K562 (cell line): Measurements from ENCODE around the gene YPEL1. TPM values are rescaled to one million over a fixed set of nuclear protein-coding genes. Genes with fewer than 3 reads are reported as not detected.
A peak's percentile ranks its signal among the peaks of the same experiment; 100 is the strongest.

ENCODE experiments used
- CC2D1A ChIP-seq: fragments of 450-650 bp; IDR thresholded peaks from 2 replicates; pipeline ENCODE4 v1.6.1; 2017; ENCODE audit warnings: mild to moderate bottlenecking
- CEBPB ChIP-seq: fragments of 450-650 bp; IDR thresholded peaks from 2 replicates; pipeline ENCODE4 v1.6.1; 2016; ENCODE audit warnings: missing genetic modification characterization, missing compliant biosample characterization
- CHD2 ChIP-seq: IDR thresholded peaks from 2 replicates; pipeline ENCODE4 v1.6.1; 2011; ENCODE audit warnings: low read depth, low read length
- DPF2 ChIP-seq: fragments of 450-650 bp; IDR thresholded peaks from 2 replicates; pipeline ENCODE4 v1.6.1; 2016
- E2F1 ChIP-seq: sonication (generic); formaldehyde crosslinking; IDR thresholded peaks from 2 replicates; pipeline ENCODE4 v1.8.1; 2023; ENCODE audit warnings: mild to moderate bottlenecking, missing genetic modification reagents, moderate library complexity
- E2F6 ChIP-seq, 2 experiments: IDR thresholded peaks; 2 replicates each; pipeline ENCODE4 v1.6.1; 2011; ENCODE audit warnings: borderline replicate concordance in 1 of 2, control low read depth in 1 of 2, low read depth in 1 of 2, low read length in 1 of 2, mild to moderate bottlenecking in 1 of 2, mixed read lengths in 1 of 2, moderate library complexity in 1 of 2; ENCODE audit not compliant: insufficient read depth in 1 of 2, insufficient read length in 1 of 2, poor library complexity in 1 of 2, severe bottlenecking in 1 of 2; ENCODE audit errors: extremely low read depth in 1 of 2
- GTF2F1 ChIP-seq: IDR thresholded peaks from 2 replicates; pipeline ENCODE4 v1.6.1; 2011; ENCODE audit warnings: low read depth, low read length, improper control_type of control experiment
- HSF4 ChIP-seq: fragments of 250-450 bp; sonication (Bioruptor Pico); IDR thresholded peaks from 2 replicates; pipeline ENCODE4 v2.1.2; 2022; ENCODE audit warnings: mild to moderate bottlenecking, moderate library complexity, borderline replicate concordance
- MAFK ChIP-seq: IDR thresholded peaks from 2 replicates; pipeline ENCODE4 v1.6.1; 2011; ENCODE audit warnings: low read length, improper control_type of control experiment
- MECOM ChIP-seq: fragments of 250-450 bp; sonication (Bioruptor Pico); IDR thresholded peaks from 2 replicates; pipeline ENCODE4 v1.8.0; 2022; ENCODE audit warnings: inconsistent platforms
- MXI1 ChIP-seq: IDR thresholded peaks from 2 replicates; pipeline ENCODE4 v1.6.1; 2011; ENCODE audit warnings: low read depth, mild to moderate bottlenecking, improper control_type of control experiment, low read length
- MYC ChIP-seq, 2 experiments: fragments of 250-450 bp in 1 of 2; sonication (Bioruptor Pico) in 1 of 2; IDR thresholded peaks; 2 replicates each; pipeline versions ENCODE4 v1.5.1 to v1.6.1; 2012 to 2021; ENCODE audit warnings: low read depth in 2 of 2, borderline replicate concordance in 1 of 2, improper control_type of control experiment in 1 of 2, low read length in 1 of 2, mild to moderate bottlenecking in 1 of 2, moderate library complexity in 1 of 2
- NCOA1 ChIP-seq: fragments of 450-650 bp; IDR thresholded peaks from 2 replicates; pipeline ENCODE4 v1.6.1; 2016; ENCODE audit warnings: low read depth
- POU5F1 ChIP-seq: fragments of 150-350 bp; IDR thresholded peaks from 2 replicates; pipeline ENCODE4 v1.6.1; 2014; ENCODE audit warnings: borderline replicate concordance, low read length, low read depth, mild to moderate bottlenecking; ENCODE audit not compliant: partially characterized antibody
- RCOR1 ChIP-seq, 2 experiments: IDR thresholded peaks; 2 replicates each; pipeline ENCODE4 v1.6.1; 2012; ENCODE audit warnings: low read depth in 2 of 2, low read length in 2 of 2, borderline replicate concordance in 1 of 2, improper control_type of control experiment in 1 of 2
- RFX5 ChIP-seq: IDR thresholded peaks from 2 replicates; pipeline ENCODE4 v1.6.1; 2011; ENCODE audit warnings: low read depth, mild to moderate bottlenecking, improper control_type of control experiment, low read length
- RHOXF2B ChIP-seq: fragments of 250-450 bp; sonication (Bioruptor Pico); conservative IDR thresholded peaks from 2 replicates; pipeline ENCODE4 v1.5.1; 2021
- SP2 ChIP-seq: IDR thresholded peaks from 2 replicates; pipeline ENCODE4 v1.6.1; 2011; ENCODE audit warnings: mild to moderate bottlenecking, low read depth, low read length, moderate library complexity; ENCODE audit not compliant: poor library complexity, severe bottlenecking; ENCODE audit errors: extremely low read depth
- SPI1 ChIP-seq: IDR thresholded peaks from 2 replicates; pipeline ENCODE4 v1.6.1; 2011; ENCODE audit warnings: low read depth, low read length, control low read depth, borderline replicate concordance
- TAF1 ChIP-seq: IDR thresholded peaks from 2 replicates; pipeline ENCODE4 v1.6.1; 2011; ENCODE audit warnings: mild to moderate bottlenecking, low read length, moderate library complexity; ENCODE audit not compliant: insufficient read depth, control insufficient read depth, severe bottlenecking; ENCODE audit errors: extremely low read depth
- YY1 ChIP-seq, 3 experiments: IDR thresholded peaks; 2 replicates each; pipeline ENCODE4 v1.6.1; 2011; ENCODE audit warnings: low read length in 2 of 3, mild to moderate bottlenecking in 2 of 3, moderate library complexity in 2 of 3, borderline replicate concordance in 1 of 3, control low read depth in 1 of 3, low read depth in 1 of 3; ENCODE audit not compliant: insufficient read depth in 3 of 3, insufficient replicate concordance in 2 of 3, control insufficient read depth in 1 of 3, insufficient read length in 1 of 3; ENCODE audit errors: extremely low read depth in 1 of 3
- ZC3H11A ChIP-seq: IDR thresholded peaks from 2 replicates; pipeline ENCODE4 v1.6.1; 2012; ENCODE audit warnings: low read depth, low read length, improper control_type of control experiment
- ZKSCAN1 ChIP-seq: fragments of 150-350 bp; IDR thresholded peaks from 2 replicates; pipeline ENCODE4 v1.6.1; 2016; ENCODE audit warnings: low read depth, low read length
- ZNF274 ChIP-seq: IDR thresholded peaks from 2 replicates; pipeline ENCODE4 v1.6.1; 2011; ENCODE audit warnings: low read depth, mild to moderate bottlenecking, low read length, moderate library complexity, borderline replicate concordance
- ZSCAN29 ChIP-seq: fragments of 450-650 bp; IDR thresholded peaks from 2 replicates; pipeline ENCODE4 v1.6.1; 2017
- polyA plus RNA-seq, 8 experiments: library from polyadenylated mRNA; depleted of rRNA in 4 of 8; stranded (reverse) in 5 of 8; unstranded in 3 of 8; fragments of >200 nt; fragmentation: Nextera tagmentation in 2 of 8; fragmentation: Illumina TruSeq in 1 of 8; extraction: Ambion mirVana in 2 of 8; extraction: Trizol in 1 of 8; gene quantifications; 2 replicates each; pipeline versions ENCODE4 v1.2.1 to v1.2.3, GENCODE V29; 2011 to 2014; ENCODE audit warnings: inconsistent platforms in 1 of 8, missing spikeins in 1 of 8
- total RNA-seq, 7 experiments: library from RNA; depleted of rRNA in 6 of 7; stranded (reverse); fragments of >200 nt in 6 of 7; fragmentation: Illumina TruSeq in 2 of 7; extraction: Trizol in 2 of 7; gene quantifications; 2 replicates each; pipeline versions ENCODE4 v1.2.1 to v1.2.3, GENCODE V29; 2011 to 2021; ENCODE audit warnings: low replicate concordance in 1 of 7
- TF ChIP-seq, protein P1 (sequence below): fragments of 250-450 bp; sonication (Bioruptor Pico); IDR thresholded peaks from 2 replicates; pipeline ENCODE4 v1.5.0; 2021

Gene YPEL1
- total and polyA plus RNA-seq, 9 of the 15 experiments (the other 6 are each of a cell fraction or from before 2014, with no cell fraction given): 0.07 to 2.2 (median 0.46) TPM

DNA sequence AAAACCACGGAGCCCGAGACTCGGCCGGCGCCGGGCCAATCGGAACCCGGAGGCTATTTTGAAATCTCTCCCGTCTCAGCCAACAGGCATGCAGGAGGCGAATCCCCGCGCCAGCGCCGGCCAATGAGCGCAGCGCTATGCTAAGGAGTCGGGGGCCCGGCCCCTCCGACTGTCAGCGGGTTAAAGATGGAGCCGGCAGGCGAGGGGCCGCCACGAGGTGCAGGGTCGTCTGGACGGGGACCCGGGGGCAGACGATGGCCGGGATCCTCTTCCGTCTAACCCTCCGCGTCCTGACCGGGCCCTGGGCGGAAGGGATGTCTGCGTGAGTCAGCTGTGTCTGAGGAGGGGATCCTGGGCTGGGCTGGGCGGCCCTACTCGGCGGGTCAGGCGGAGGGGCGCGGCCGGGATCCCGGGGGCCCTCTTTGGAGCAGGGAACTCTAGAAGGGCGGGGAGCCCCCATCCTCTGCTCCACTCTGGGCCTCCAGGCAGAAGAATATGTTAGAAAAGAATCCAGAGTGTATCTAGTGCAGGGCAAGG is 83.5 kb downstream of the YPEL1 start (continued):
- TF ChIP-seq MXI1 (peak; percentile 79), YY1 (IDR thresholded peaks at IDR 0.05; ENCODE audit: borderline replicate concordance in 1 of 3, control insufficient read depth in 1 of 3, extremely low read depth in 1 of 3, insufficient read depth in 3 of 3, insufficient read length in 1 of 3, insufficient replicate concordance in 2 of 3, low read depth in 1 of 3, low read length in 2 of 3) (peak in 1 of 3 experiments; percentile 97), NCOA1 (no peak), CHD2 (peak; percentile 87), MAFK (peak; percentile 31), GTF2F1 (peak; percentile 87; the same call in 1 of the 2 replicates), MYC (IDR thresholded peaks at IDR 0.05; ENCODE audit: low read depth, low read length) (peak; percentile 100), MYC (CRISPR knock-in tag; IDR thresholded peaks at IDR 0.05; ENCODE audit: borderline replicate concordance, low read depth) (no peak), RHOXF2B (CRISPR knock-in tag) (no peak), ZKSCAN1 (peak; percentile 77; the same call in 1 of the 2 replicates), SPI1 (peak; percentile 67), TAF1 (no peak), CEBPB (tag) (no peak), RFX5 (peak; percentile 66), SP2 (peak; percentile 73), ZSCAN29 (no peak), ZNF274 (no peak), HSF4 (CRISPR knock-in tag) (no peak), RCOR1 (IDR thresholded peaks at IDR 0.05; ENCODE audit: borderline replicate concordance in 1 of 2, low read depth in 2 of 2, low read length in 2 of 2) (peak in 1 of 2 experiments; percentile 87), E2F1 (CRISPR knock-in tag) (peak; percentile 97), ZC3H11A (no peak; the same call in 1 of the 2 replicates), DPF2 (no peak), MECOM (no peak), CC2D1A (no peak), POU5F1 (peak; percentile 3), E2F6 (IDR thresholded peaks at IDR 0.05; ENCODE audit: borderline replicate concordance in 1 of 2, extremely low read depth in 1 of 2, insufficient read depth in 1 of 2, insufficient read length in 1 of 2, low read depth in 1 of 2, low read length in 1 of 2, poor library complexity in 1 of 2, severe bottlenecking in 1 of 2) (peak in 1 of 2 experiments; percentile 97)
- TF ChIP-seq, protein P1, sequence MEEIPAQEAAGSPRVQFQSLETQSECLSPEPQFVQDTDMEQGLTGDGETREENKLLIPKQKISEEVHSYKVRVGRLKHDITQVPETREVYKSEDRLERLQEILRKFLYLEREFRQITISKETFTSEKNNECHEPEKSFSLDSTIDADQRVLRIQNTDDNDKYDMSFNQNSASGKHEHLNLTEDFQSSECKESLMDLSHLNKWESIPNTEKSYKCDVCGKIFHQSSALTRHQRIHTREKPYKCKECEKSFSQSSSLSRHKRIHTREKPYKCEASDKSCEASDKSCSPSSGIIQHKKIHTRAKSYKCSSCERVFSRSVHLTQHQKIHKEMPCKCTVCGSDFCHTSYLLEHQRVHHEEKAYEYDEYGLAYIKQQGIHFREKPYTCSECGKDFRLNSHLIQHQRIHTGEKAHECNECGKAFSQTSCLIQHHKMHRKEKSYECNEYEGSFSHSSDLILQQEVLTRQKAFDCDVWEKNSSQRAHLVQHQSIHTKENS (CRISPR knock-in tag): no peak
